Lower leg skin (tissue), 4 donors: ENCODE data around the gene RASA2. TPM values are rescaled to one million over a fixed set of nuclear protein-coding genes. Genes with fewer than 3 reads are reported as not detected.

ENCODE experiments used
- DNase-seq, 2 donors: peaks; one replicate each; pipeline ENCODE4 v3.0.0-alpha.2; 2019; ENCODE audit warnings: low spot score in 2 of 2
- H3K4me3 ChIP-seq: fragments of 200-600 bp; sonication (generic); 2 replicates; pipeline ENCODE4 v1.5.1; 2017; ENCODE audit warnings: mild to moderate bottlenecking, low read depth; ENCODE audit not compliant: poor library complexity, severe bottlenecking
- CTCF ChIP-seq, 3 donors: fragments of 450-650 bp; IDR thresholded peaks; one replicate each; pipeline ENCODE4 v1.5.1; 2016; ENCODE audit warnings: antibody characterized with exemption in 3 of 3, mild to moderate bottlenecking in 3 of 3, moderate library complexity in 2 of 3
- POLR2A ChIP-seq, 2 donors: fragments of 450-650 bp; IDR thresholded peaks; one replicate each; pipeline ENCODE4 v1.6.1; 2016 to 2017; ENCODE audit warnings: antibody characterized with exemption in 2 of 2, mild to moderate bottlenecking in 1 of 2, moderate library complexity in 1 of 2
- WGBS, 2 donors: methylation state at CpG; one replicate each; pipeline ENCODE4 v1.1.5; 2018; 5-methylcytosine and 5-hydroxymethylcytosine counted together
- intact Hi-C: fragments of 100-400 bp; cut with DNase I; formaldehyde crosslinking; loops from one replicate; pipeline ENCODE4 v1.15.0; 2023; ENCODE audit warnings: low total_unique reads
- total RNA-seq, 4 donors: library from RNA; depleted of rRNA; stranded (reverse); fragments of >200 nt; gene quantifications; one replicate each; pipeline ENCODE4 v1.1.0, GENCODE V29; 2016

Gene RASA2
- total RNA-seq, 4 donors from 2014 or later: 18.7 to 46.2 (median 21.2) TPM

GRCh38 chr3:141659821-141660613 is 173.2 kb downstream of the RASA2 start:
- DNase-seq: peak in 1 of 2 donors; percentile 89
- TF ChIP-seq CTCF (IDR thresholded peaks at IDR 0.05) (no peak), POLR2A (IDR thresholded peaks at IDR 0.05) (no peak)
- intact Hi-C loops: no loop called here
- peak overlapping the region; percentile 24 for H3K4me3 ChIP-seq
- WGBS, 2 donors: 1% methylated on average over 37 to 56 of the region's 64 CpGs

GRCh38 chr3:141660614-141660947 is 173.8 kb downstream of the RASA2 start:
- DNase-seq: no peak
- 34 to 37% methylated on average over 7 of the region's 9 CpGs for WGBS, 2 donors
- intact Hi-C loops: no loop called here

GRCh38 chr3:141661229-141662196 is 174.7 kb downstream of the RASA2 start:
- intact Hi-C loops: no loop called here
- TF ChIP-seq CTCF (IDR thresholded peaks at IDR 0.05) (no peak), POLR2A (IDR thresholded peaks at IDR 0.05) (no peak)
- no peak for DNase-seq
- no peak overlapping the region for H3K4me3 ChIP-seq
- 89 to 94% methylated on average over 11 of the region's 11 CpGs for WGBS, 2 donors

More at GRCh38 chr3:141660614-141660947, 173.8 kb downstream of the RASA2 start:
- TF ChIP-seq POLR2A (IDR thresholded peaks at IDR 0.05): no peak
- TF ChIP-seq CTCF (IDR thresholded peaks at IDR 0.05): no peak
- no peak overlapping the region for H3K4me3 ChIP-seq

GRCh38 chr3:141663993-141664392 is 177.2 kb downstream of the RASA2 start:
- WGBS, 2 donors: 47 to 63% methylated on average over 8 of the region's 8 CpGs
- intact Hi-C loops: no loop called here
- TF ChIP-seq POLR2A (IDR thresholded peaks at IDR 0.05): no peak
- TF ChIP-seq CTCF (IDR thresholded peaks at IDR 0.05): no peak
- DNase-seq: no peak
- no peak overlapping the region for H3K4me3 ChIP-seq

Other genes with a start within 250 kb of the RASA2 start
- gene ZBTB38, start 118.5 kb upstream of the RASA2 start, total RNA-seq: 100 to 1,000 TPM in 1 of 4 donors, 10 to 100 TPM in 3; 46.8 to 104 (median 72.6) TPM